Daoy (cell line): ENCODE measurements around the gene HEPACAM. TPM values are rescaled to one million over a fixed set of nuclear protein-coding genes. Genes with fewer than 3 reads are reported as not detected.

Source experiments
- total RNA-seq: library from RNA; depleted of rRNA; stranded (reverse); fragments of >200 nt; shearing (Covaris generic); gene quantifications from 2 replicates; pipeline ENCODE4 v1.2.3, GENCODE V29; 2014; rRNA removed

The HEPACAM gene
- total RNA-seq, 1 experiment from 2014 or later = not detected

Other genes starting within 250 kb of the HEPACAM start
- 2.7 and 3.4 TPM in 2 replicates for gene NRGN, start 196.1 kb downstream of the HEPACAM start, total RNA-seq
- gene VSIG2, start 183.8 kb downstream of the HEPACAM start, total RNA-seq = not detected in 2 replicates
- 0.15 and 0.34 TPM in 2 replicates for gene ESAM, start 173.8 kb downstream of the HEPACAM start, total RNA-seq
- 15.9 and 23.5 TPM in 2 replicates for gene MSANTD2, start 135.6 kb downstream of the HEPACAM start, total RNA-seq
- 5.4 and 16.2 TPM in 2 replicates for gene ROBO3, start 70.6 kb downstream of the HEPACAM start, total RNA-seq
- gene ROBO4, start 38.2 kb downstream of the HEPACAM start, total RNA-seq = 0.69 and 3.6 TPM in 2 replicates
- not detected in 2 replicates for gene HEPN1, start 16.8 kb downstream of the HEPACAM start, total RNA-seq
- 5.8 and 7.3 TPM in 2 replicates for gene CCDC15, start 18.2 kb upstream of the HEPACAM start, total RNA-seq
- 4.1 and 4.2 TPM in 2 replicates for gene SLC37A2, start 127.3 kb upstream of the HEPACAM start, total RNA-seq
- 25.1 and 32.0 TPM in 2 replicates for gene TMEM218, start 175.6 kb upstream of the HEPACAM start, total RNA-seq
- gene PKNOX2, start 228.7 kb upstream of the HEPACAM start, total RNA-seq = 0.54 and 1.4 TPM in 2 replicates